Spleen (tissue), 7 donors: ENCODE results near the gene WNT8A.

ENCODE experiments used
- POLR2AphosphoS5 ChIP-seq, 3 donors: sonication (generic); formaldehyde crosslinking; IDR thresholded peaks; one replicate each; pipeline ENCODE4 v1.5.1; 2017; ENCODE audit warnings: antibody characterized with exemption in 3 of 3
- TF ChIP-seq, protein P1 (sequence below), 11 experiments: fragments of 200-600 bp in 7 of 11; fragments of 450-650 bp in 4 of 11; sonication (generic) in 4 of 11; IDR thresholded peaks in 8 of 11; conservative IDR thresholded peaks in 3 of 11; 1 replicate in 7 of 11; 2 replicates in 4 of 11; pipeline versions ENCODE4 v1.4.0 to v1.8.0; 2016 to 2021; ENCODE audit warnings: antibody characterized with exemption in 11 of 11, inconsistent platforms in 4 of 11, mild to moderate bottlenecking in 1 of 11
- donor health status: DM: no; HTN: no; CAD: no; lungs with moderate emphysema.
- donor health status: DM: no; HTN: no; CAD: no.
- donor health status: DM: no; HTN: no; CAD: no.

DNA sequence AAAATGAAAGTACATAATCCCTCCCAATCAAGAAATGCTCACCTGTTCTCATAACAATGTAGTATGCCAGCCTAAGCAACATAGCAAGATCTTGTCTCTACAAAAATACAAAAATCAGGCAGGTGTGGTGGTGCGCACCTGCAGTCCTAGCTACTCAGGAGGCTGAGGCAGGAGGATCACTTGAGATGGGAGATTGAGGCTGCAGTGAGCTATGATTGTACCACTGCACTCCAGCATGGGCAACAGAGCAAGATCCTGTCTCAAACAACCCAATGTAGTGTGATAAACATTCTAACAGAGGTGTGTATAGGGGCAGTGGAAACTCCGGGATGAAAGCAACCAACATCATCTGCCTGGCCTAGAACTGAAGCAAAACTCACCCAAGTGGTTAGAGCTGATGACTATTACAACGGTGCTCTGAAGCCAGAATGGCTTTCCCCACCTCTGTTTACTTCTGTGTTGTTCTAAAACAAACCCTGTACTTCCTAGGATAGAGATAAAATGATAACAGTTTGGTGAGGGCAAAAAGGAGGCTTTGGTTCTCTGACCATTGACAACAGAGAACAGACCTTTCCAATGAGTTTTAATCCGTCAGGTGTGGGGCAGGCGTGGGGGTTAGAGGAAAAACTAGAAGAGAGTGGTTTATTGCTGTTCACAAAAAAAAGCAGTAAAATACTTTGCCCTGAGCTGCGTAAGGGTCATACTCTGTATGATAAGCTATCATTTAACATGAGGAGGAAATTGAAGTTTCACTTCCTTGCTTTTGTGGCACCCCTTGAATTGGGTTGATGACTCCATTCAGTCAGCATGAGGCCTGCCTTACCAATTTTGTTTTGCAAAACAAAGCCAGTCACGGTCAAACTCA, 18.9 kb downstream of the WNT8A start:
- TF ChIP-seq, protein P1, sequence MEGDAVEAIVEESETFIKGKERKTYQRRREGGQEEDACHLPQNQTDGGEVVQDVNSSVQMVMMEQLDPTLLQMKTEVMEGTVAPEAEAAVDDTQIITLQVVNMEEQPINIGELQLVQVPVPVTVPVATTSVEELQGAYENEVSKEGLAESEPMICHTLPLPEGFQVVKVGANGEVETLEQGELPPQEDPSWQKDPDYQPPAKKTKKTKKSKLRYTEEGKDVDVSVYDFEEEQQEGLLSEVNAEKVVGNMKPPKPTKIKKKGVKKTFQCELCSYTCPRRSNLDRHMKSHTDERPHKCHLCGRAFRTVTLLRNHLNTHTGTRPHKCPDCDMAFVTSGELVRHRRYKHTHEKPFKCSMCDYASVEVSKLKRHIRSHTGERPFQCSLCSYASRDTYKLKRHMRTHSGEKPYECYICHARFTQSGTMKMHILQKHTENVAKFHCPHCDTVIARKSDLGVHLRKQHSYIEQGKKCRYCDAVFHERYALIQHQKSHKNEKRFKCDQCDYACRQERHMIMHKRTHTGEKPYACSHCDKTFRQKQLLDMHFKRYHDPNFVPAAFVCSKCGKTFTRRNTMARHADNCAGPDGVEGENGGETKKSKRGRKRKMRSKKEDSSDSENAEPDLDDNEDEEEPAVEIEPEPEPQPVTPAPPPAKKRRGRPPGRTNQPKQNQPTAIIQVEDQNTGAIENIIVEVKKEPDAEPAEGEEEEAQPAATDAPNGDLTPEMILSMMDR (IDR thresholded peaks at IDR 0.05 in 8 of 11, conservative IDR thresholded peaks at IDR 0.05 in 3 of 11): no peak
- no peak for TF ChIP-seq POLR2AphosphoS5 (IDR thresholded peaks at IDR 0.05)
